MM.1S (cell line): ENCODE results near the gene TTLL10.

Experiments used
- CTCF ChIP-seq: fragments of 300-600 bp; sonication (generic); IDR thresholded peaks from 2 replicates; pipeline ENCODE4 v1.5.1; 2016; ENCODE audit warnings: antibody characterized with exemption, low read length, mixed read lengths
- EZH2 ChIP-seq: fragments of 300-600 bp; sonication (generic); optimal IDR thresholded peaks from 2 replicates; pipeline ENCODE3; 2017; ENCODE audit warnings: low read depth, mild to moderate bottlenecking, antibody characterized with exemption, low read length, mixed read lengths
- EZH2phosphoT487 ChIP-seq: fragments of 300-600 bp; sonication (generic); IDR thresholded peaks from 2 replicates; pipeline ENCODE4 v1.6.1; 2018; ENCODE audit warnings: antibody characterized with exemption, low read length

GRCh38 chr1:1132042-1132950, 41.4 kb upstream of the TTLL10 start:
- TF ChIP-seq EZH2 (no peak), CTCF (no peak), EZH2phosphoT487 (no peak)
